ENCODE measurements around the gene PACSIN2.
A peak's percentile ranks its signal among the peaks of the same experiment; 100 is the strongest.
"Not testable (repeated sequence)": the region's sequence is repeated elsewhere in the genome, so short reads cannot be mapped to it uniquely, and the experiment has no call there.

Gene PACSIN2

DNA sequence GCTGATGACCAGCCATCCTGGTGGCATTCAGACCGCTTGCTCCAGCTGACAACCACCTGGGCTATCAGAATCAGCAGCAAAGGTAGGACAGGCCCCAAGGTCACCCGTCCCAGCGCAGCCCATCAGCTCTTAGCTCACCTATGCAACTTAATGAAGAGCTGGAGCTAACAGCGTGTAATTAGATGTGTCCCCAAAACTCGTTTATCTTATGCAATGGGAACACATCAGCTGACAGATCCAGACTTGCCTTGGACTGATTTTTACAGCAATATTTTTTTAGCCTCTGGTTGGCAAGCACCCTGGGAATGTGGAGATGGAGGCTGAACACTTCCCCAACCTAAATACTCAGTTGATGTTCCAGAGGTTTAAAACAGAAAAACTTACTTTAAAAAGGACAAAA is 76.0 kb downstream of the PACSIN2 start:
- no peak for TF ChIP-seq CTCF (IDR thresholded peaks at IDR 0.05; ENCODE audit: low read length, missing control alignments)
- DNase-seq (ENCODE audit: low read depth): no peak
- no peak overlapping the region for H3K4me3 ChIP-seq (replicated peaks; ENCODE audit: low read depth, low read length)

DNA sequence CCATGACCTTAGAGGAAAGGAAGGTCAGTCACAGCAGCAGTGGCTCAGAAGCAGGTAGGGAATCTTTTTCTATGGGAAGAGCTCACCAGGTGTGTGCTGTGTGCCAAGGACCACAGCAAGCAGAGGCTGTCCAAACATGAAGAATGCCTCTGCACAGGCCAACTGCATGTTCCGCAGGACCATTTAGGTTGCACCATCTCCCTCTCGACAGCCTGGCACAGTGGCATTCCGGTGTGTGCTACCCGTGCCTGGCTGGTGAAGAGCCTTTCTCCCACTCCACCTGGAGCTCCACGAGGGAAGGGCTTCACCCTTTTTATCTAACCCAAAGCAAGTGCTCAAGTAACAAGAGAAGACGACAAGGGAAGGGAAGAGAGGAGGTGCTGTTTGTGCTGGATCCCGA is 76.5 kb downstream of the PACSIN2 start:
- H3K4me3 ChIP-seq (replicated peaks; ENCODE audit: low read depth, low read length): no peak overlapping the region
- no peak for TF ChIP-seq CTCF (IDR thresholded peaks at IDR 0.05; ENCODE audit: low read length, missing control alignments)
- no peak for DNase-seq (ENCODE audit: low read depth)

DNA sequence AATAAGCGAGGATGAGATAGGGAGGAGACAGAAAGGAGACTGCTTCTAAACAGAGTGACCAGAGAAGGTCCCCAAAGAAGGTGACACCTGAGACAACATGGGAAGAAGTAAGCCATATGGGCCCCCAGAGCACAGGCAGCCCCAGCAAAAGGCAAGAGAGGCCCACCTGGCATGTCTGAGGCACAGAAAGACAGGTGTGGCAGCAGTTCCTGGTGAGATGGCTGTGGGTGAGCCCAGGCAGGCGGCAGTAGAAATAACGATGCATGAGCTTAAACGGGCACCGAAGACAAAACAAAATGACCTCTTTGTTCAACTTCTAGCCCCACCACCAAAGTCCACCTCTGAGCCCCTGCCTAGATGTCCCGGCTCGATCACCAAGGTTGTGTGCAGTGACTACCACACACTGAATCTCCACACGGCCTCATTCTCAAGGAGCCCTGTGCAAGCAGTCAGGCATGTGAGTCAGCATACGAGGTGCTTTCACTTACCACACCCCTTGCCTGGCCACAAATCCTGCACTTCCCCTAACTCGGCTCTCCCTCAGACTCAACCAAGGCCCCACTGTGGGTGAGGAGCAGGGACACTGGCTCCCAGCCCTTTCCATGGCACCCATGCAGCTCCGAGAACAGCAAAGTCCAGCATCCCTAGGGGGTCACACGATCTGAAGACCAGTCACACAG is 77.6 kb downstream of the PACSIN2 start:
- TF ChIP-seq CTCF (IDR thresholded peaks at IDR 0.05; ENCODE audit: low read length, missing control alignments): no peak
- H3K4me3 ChIP-seq (replicated peaks; ENCODE audit: low read depth, low read length): no peak overlapping the region
- DNase-seq (ENCODE audit: low read depth): peak; percentile 67

DNA sequence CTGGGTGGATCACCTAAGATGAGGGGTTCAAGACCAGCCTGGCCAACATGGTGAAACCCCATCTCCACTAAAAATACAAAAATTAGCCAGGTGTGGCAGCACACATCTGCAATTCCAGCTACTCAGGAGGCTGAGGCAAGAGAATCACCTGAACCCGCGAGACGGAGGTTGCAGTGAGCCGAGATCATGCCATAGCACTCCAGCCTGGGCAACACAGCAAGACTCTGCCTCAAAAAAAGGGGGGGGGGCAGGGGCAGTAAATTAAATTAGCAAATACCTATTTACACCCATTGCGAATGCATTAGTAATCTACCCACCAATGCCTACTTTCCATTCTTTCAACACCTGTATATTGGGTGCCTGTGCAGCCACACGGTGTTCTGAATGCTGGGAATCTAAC is 78.3 kb downstream of the PACSIN2 start:
- not testable (repeated sequence) for DNase-seq (ENCODE audit: low read depth)

GRCh38 chr22:42934338-42934737 is 80.6 kb downstream of the PACSIN2 start:
- TF ChIP-seq CTCF (IDR thresholded peaks at IDR 0.05; ENCODE audit: low read length, missing control alignments): no peak
- no peak for DNase-seq (ENCODE audit: low read depth)
- no peak overlapping the region for H3K4me3 ChIP-seq (replicated peaks; ENCODE audit: low read depth, low read length)

More for the DNA sequence above, 78.3 kb downstream of the PACSIN2 start:
- not testable (repeated sequence) for H3K4me3 ChIP-seq (replicated peaks; ENCODE audit: low read depth, low read length)

- peak overlapping the region; percentile 24 for H3K4me3 ChIP-seq (replicated peaks; ENCODE audit: low read depth, low read length)
- peak; percentile 96 for DNase-seq (ENCODE audit: low read depth)
- TF ChIP-seq CTCF (IDR thresholded peaks at IDR 0.05; ENCODE audit: low read length, missing control alignments): no peak
Observed at GRCh38 chr22:42933485-42934091, 81.4 kb downstream of the PACSIN2 start.

DNA sequence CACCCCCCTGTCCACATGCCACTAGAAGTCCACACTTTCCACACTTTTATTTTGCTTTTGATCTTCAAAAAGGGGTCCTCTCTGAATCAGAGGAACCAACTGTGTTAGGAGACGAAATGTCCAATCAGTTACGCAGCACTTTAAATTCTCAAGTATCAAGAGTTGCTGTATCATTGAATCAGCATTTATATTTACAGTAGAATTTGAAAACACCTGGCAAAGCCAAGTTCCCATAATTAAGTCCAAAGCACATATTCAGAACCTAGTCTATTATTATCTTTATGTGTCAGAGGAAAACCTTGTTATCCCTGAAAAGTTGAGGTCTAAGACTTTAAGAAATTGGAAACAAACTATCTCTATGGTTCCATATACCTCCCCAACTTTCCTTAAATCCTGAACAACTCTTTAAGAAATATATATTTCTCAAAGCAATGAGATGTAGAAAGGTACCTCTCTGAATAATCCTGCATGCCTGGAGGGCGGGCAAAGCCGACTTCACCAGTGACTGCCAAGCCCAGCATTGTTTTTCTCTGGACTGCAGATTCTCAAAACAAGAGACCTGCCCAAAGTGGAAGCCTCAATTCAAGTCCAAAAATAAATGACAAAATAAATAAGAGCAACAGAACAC is 82.0 kb downstream of the PACSIN2 start:
- no peak for DNase-seq (ENCODE audit: low read depth)
- no peak overlapping the region for H3K4me3 ChIP-seq (replicated peaks; ENCODE audit: low read depth, low read length)
- no peak for TF ChIP-seq CTCF (IDR thresholded peaks at IDR 0.05; ENCODE audit: low read length, missing control alignments)

Measured in fibroblast of pulmonary artery (primary cell).